GM12873 (cell line): ENCODE measurements around the gene NRAS.

Experiments used
- TF ChIP-seq, protein P1 (sequence below): IDR thresholded peaks from 2 replicates; pipeline ENCODE4 v1.5.1; 2012; ENCODE audit warnings: low read depth, mild to moderate bottlenecking, moderate library complexity, low read length, control low read depth; ENCODE audit not compliant: insufficient read depth; ENCODE audit errors: missing control alignments

Gene NRAS

DNA sequence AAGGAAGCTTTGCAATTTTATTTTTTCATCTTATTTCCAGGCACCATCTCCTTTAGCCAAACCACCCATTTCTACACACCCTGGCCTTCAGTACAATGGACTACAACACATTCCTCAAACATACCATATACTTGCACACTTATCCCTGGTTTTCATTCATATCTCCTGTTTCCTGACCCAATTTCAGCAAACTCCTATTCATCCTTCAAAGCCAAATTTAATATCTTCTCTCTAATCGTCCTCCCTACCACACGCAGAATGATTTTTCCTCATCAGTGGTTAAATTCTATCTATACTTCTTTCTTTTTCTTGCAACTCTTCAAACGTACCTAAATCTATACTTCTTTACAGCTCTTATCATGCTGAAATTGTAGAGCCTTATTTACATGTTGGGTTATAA is 49.6 kb downstream of the NRAS start:
- TF ChIP-seq, protein P1, sequence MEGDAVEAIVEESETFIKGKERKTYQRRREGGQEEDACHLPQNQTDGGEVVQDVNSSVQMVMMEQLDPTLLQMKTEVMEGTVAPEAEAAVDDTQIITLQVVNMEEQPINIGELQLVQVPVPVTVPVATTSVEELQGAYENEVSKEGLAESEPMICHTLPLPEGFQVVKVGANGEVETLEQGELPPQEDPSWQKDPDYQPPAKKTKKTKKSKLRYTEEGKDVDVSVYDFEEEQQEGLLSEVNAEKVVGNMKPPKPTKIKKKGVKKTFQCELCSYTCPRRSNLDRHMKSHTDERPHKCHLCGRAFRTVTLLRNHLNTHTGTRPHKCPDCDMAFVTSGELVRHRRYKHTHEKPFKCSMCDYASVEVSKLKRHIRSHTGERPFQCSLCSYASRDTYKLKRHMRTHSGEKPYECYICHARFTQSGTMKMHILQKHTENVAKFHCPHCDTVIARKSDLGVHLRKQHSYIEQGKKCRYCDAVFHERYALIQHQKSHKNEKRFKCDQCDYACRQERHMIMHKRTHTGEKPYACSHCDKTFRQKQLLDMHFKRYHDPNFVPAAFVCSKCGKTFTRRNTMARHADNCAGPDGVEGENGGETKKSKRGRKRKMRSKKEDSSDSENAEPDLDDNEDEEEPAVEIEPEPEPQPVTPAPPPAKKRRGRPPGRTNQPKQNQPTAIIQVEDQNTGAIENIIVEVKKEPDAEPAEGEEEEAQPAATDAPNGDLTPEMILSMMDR: no peak

DNA sequence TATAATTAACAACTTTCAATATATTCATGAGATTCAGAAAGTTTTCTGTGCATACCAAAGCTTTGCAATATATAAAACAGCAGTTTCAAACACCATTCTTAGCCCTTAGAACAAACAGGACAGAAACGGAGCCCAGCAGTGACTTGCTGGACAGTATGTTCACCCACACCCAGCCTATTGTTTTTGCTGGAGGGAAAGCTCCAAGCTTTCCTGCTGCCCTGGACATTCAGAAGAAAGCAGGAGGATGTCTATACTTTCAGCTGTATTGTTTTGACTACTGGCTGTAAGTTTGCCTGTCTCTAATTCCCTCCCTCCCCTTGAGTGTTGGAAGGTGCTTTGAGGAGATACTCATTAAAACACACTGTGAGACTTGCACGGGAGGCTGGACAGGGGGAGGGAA is 56.3 kb downstream of the NRAS start:
- TF ChIP-seq, protein P1: no peak
